Motor neuron (in vitro differentiated cells): ENCODE data around the gene GYPC. TPM values are rescaled to one million over a fixed set of nuclear protein-coding genes. Genes with fewer than 3 reads are reported as not detected.
"Not testable (repeated sequence)": the region's sequence is repeated elsewhere in the genome, so short reads cannot be mapped to it uniquely, and the experiment has no call there.

Experiments used
- ATAC-seq, 8 experiments: fragments of 200-7000 bp; cut with Tn5 transposase; replicated peaks in 6 of 8; 2 replicates each; pipeline ENCODE4 v1.8.0; 2021; ENCODE audit warnings: mild to moderate bottlenecking in 8 of 8, moderate library complexity in 8 of 8
- H3K27ac ChIP-seq, 2 donors: fragments of 250-450 bp; sonication (Bioruptor Pico); 2 replicates each; pipeline ENCODE4 v1.9.0; 2021; ENCODE audit warnings: antibody characterized with exemption in 2 of 2, mild to moderate bottlenecking in 2 of 2, moderate library complexity in 1 of 2
- H3K4me1 ChIP-seq, 2 donors: fragments of 250-450 bp; sonication (Bioruptor Pico); replicated peaks in 1 of 2; 2 replicates each; pipeline ENCODE4 v1.6.1; 2021; ENCODE audit warnings: antibody characterized with exemption in 2 of 2, mild to moderate bottlenecking in 2 of 2, moderate library complexity in 1 of 2
- H3K4me3 ChIP-seq, 5 donors: fragments of 250-450 bp; sonication (Bioruptor Pico); 2 replicates each; pipeline ENCODE4 v1.9.0; 2021; ENCODE audit warnings: antibody characterized with exemption in 5 of 5, mild to moderate bottlenecking in 5 of 5, moderate library complexity in 4 of 5
- WGBS, 10 experiments: fragments of 450-650 bp; shearing (Covaris generic); methylation state at CpG; one replicate each; pipeline ENCODE4 v1.0.0; 2022; 5-methylcytosine and 5-hydroxymethylcytosine counted together
- in situ Hi-C, 9 experiments: fragments of 400-800 bp; cut with MboI; loops; one replicate each; pipeline ENCODE4 v1.15.0; 2021; ENCODE audit warnings: low sequenced_read_pairs in 9 of 9, low pct_unique_long_range_greater_than_20kb in 2 of 9; ENCODE audit not compliant: unreplicated experiment in 9 of 9
- total RNA-seq, 8 experiments: library from RNA; unstranded; fragments of 300-600 nt; gene quantifications; 2 replicates each; pipeline versions ENCODE4 v1.2.3 to v1.2.4, GENCODE V29; 2022

The GYPC gene
- total RNA-seq, 8 experiments from 2014 or later = 23.4 to 264 (median 65.0) TPM

- peak in 3 of 8 experiments; percentile 30 to 76 (median 60) for ATAC-seq
- peak overlapping the region in 1 of 2 donors; percentile 59 for H3K27ac ChIP-seq
- WGBS, 10 experiments = 88 to 100% methylated on average over 1 of the region's 3 CpGs; no CpG with 5 or more reads in 8 of the 10 experiments
- H3K4me3 ChIP-seq, in situ Hi-C loops: not testable (repeated sequence)
- H3K4me1 ChIP-seq = peaks cover 4 to 12% of the 10 kb centered on the region in 2 donors
Observed at GRCh38 chr2:126692934-126693592, 37.1 kb downstream of the GYPC start.

- ATAC-seq = no peak
Observed at GRCh38 chr2:126696644-126697520, 40.9 kb downstream of the GYPC start.

GRCh38 chr2:126698376-126698775 lies 42.4 kb downstream of the GYPC start:
- in situ Hi-C loops = no loop called here

More at GRCh38 chr2:126696644-126697520, 40.9 kb downstream of the GYPC start:
- Histone ChIP-seq H3K27ac (no peak overlapping the region), H3K4me1 (peaks cover 29 to 31% of the 10 kb centered on the region in 2 donors), H3K4me3 (no peak overlapping the region)
- in situ Hi-C loops = no loop called here
- WGBS, 10 experiments = 69 to 100% (median 93%) methylated on average over 1 to 14 of the region's 15 CpGs; no CpG with 5 or more reads in 1 of the 10 experiments

DNA sequence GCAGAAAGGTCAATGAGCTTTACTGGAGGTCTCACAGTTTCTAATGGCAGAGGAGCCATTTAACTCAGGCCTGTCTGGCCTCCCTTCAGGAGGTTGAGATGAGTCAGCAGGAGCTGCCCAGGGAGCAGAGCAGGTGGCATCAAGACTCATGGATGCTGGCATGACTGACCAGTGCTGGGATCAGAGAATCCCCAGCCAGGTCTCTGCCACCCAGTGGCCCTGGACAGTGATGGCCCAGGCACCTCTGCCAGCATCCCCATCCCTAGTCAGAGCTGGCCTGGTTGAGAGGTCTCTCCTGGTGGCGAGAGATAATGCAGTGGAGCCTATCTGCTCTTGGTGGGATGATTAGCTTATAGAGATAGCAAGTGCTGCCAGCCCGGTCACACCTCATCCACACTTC lies 43.1 kb downstream of the GYPC start:
- no peak overlapping the region for H3K27ac ChIP-seq
- H3K4me1 ChIP-seq = peaks cover 29 to 31% of the 10 kb centered on the region in 2 donors
- in situ Hi-C loops = no loop called here
- 82 to 100% (median 93%) methylated on average over 1 to 2 of the region's 2 CpGs; no CpG with 5 or more reads in 6 of the 10 experiments for WGBS, 10 experiments
- peak in 1 of 8 experiments; percentile 6 for ATAC-seq
- no peak overlapping the region for H3K4me3 ChIP-seq

More at GRCh38 chr2:126698376-126698775, 42.4 kb downstream of the GYPC start:
- H3K4me1 ChIP-seq = peaks cover 29 to 31% of the 10 kb centered on the region in 2 donors
- no peak overlapping the region for H3K4me3 ChIP-seq
- WGBS, 10 experiments = 20 to 100% (median 46%) methylated on average over 1 to 2 of the region's 2 CpGs; no CpG with 5 or more reads in 4 of the 10 experiments
- H3K27ac ChIP-seq = no peak overlapping the region
- peak in 2 of 8 experiments; percentile 31 to 34 for ATAC-seq

GRCh38 chr2:126699716-126700581 lies 44.0 kb downstream of the GYPC start:
- Histone ChIP-seq H3K4me1 (peaks cover 29 to 31% of the 10 kb centered on the region in 2 donors), H3K4me3 (no peak overlapping the region), H3K27ac (peak overlapping the region; percentile 42 to 56)
- peak; percentile 25 to 96 (median 92) for ATAC-seq
- 29 to 71% (median 42%) methylated on average over 1 to 4 of the region's 4 CpGs; no CpG with 5 or more reads in 1 of the 10 experiments for WGBS, 10 experiments
- in situ Hi-C loops = no loop called here

DNA sequence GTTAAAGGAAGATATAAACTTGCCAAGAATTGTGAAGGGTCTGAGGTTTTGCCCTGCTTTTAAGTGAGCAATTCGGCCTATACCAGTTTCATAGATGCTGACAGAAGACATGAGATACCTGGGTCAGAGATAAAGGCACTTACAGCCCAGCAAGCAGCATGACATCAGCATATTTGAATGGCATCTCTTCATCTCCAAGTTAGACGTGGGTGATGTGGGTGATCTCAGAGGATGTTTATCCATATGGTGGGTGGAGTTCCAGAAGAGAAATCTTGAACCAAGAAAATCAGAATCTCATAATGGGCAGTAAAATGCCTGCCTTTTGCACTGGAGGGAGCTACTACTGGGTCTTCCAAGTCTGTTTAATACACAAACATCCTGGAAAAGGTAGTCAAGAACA lies 44.7 kb downstream of the GYPC start:
- in situ Hi-C loops = no loop called here
- peak in 6 of 8 experiments; percentile 14 to 56 (median 51) for ATAC-seq
- 5 to 83% (median 55%) methylated on average over 1 to 2 of the region's 2 CpGs; no CpG with 5 or more reads in 6 of the 10 experiments for WGBS, 10 experiments

GRCh38 chr2:126703311-126703710 lies 47.4 kb downstream of the GYPC start:
- Histone ChIP-seq H3K27ac (no peak overlapping the region), H3K4me1 (peaks cover 24 to 27% of the 10 kb centered on the region in 2 donors), H3K4me3 (no peak overlapping the region)
- no peak for ATAC-seq
- in situ Hi-C loops = no loop called here
- WGBS, 10 experiments = 0 to 100% (median 92%) methylated on average over 1 to 6 of the region's 7 CpGs; no CpG with 5 or more reads in 3 of the 10 experiments

More for the DNA sequence above, 44.7 kb downstream of the GYPC start:
- H3K4me1 ChIP-seq = peaks cover 29 to 31% of the 10 kb centered on the region in 2 donors
- H3K27ac ChIP-seq = peak overlapping the region; percentile 42 to 48
- no peak overlapping the region for H3K4me3 ChIP-seq

DNA sequence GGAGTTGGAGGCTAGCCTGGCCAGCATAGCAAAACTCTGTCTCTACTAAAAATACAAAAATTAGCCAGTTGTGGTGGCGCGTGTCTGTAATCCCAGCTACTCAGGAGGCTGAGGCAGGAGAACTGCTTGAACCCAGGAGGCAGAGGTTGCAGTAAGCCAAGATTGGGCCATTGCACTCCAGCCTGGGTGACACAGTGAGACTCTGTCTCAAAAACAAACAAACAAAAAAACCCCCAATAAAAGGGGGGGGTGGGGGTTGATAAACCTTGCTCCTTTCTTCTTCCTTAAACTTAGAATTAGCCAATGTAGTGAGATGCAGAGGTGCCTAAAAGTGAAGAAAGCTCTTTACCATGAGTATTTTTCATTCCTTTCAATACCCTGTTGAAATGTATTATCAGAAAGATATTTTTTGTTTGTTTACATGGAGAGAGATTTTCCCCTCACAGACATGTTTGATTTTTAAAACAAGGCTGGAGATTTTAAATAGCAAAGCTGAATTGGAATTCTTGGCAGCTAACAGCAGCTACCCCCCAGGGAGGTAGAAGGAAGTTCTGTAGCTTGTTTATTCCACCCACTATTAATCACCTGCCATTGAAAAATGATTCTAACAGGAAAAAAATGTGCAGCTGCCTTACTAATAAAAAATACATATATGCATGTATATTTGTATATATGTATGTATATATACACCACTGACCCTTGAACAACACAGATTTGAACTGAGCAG lies 48.6 kb downstream of the GYPC start:
- Histone ChIP-seq H3K4me1 (peaks cover 14% of the 10 kb centered on the region in 2 donors), H3K4me3 (no peak overlapping the region), H3K27ac (no peak overlapping the region)
- WGBS, 10 experiments = 40 to 100% methylated on average over 2 of the region's 2 CpGs; no CpG with 5 or more reads in 8 of the 10 experiments
- in situ Hi-C loops = no loop called here
- ATAC-seq = peak in 3 of 8 experiments; percentile 13 to 87 (median 16)

- in situ Hi-C loops = no loop called here
- WGBS, 10 experiments = 20 to 100% methylated on average over 1 of the region's 1 CpG; no CpG with 5 or more reads in 8 of the 10 experiments
Observed at GRCh38 chr2:126707191-126707590, 51.2 kb downstream of the GYPC start.

GRCh38 chr2:126707941-126708340 lies 52.0 kb downstream of the GYPC start:
- no peak overlapping the region for H3K4me3 ChIP-seq
- no peak for ATAC-seq
- 60 to 100% (median 84%) methylated on average over 2 to 3 of the region's 4 CpGs for WGBS, 10 experiments
- H3K4me1 ChIP-seq = no peaks in the 10 kb centered on the region
- in situ Hi-C loops = no loop called here
- H3K27ac ChIP-seq = no peak overlapping the region

More at GRCh38 chr2:126707191-126707590, 51.2 kb downstream of the GYPC start:
- H3K4me1 ChIP-seq = no peaks in the 10 kb centered on the region
- H3K27ac ChIP-seq = no peak overlapping the region
- no peak for ATAC-seq
- H3K4me3 ChIP-seq = no peak overlapping the region

DNA sequence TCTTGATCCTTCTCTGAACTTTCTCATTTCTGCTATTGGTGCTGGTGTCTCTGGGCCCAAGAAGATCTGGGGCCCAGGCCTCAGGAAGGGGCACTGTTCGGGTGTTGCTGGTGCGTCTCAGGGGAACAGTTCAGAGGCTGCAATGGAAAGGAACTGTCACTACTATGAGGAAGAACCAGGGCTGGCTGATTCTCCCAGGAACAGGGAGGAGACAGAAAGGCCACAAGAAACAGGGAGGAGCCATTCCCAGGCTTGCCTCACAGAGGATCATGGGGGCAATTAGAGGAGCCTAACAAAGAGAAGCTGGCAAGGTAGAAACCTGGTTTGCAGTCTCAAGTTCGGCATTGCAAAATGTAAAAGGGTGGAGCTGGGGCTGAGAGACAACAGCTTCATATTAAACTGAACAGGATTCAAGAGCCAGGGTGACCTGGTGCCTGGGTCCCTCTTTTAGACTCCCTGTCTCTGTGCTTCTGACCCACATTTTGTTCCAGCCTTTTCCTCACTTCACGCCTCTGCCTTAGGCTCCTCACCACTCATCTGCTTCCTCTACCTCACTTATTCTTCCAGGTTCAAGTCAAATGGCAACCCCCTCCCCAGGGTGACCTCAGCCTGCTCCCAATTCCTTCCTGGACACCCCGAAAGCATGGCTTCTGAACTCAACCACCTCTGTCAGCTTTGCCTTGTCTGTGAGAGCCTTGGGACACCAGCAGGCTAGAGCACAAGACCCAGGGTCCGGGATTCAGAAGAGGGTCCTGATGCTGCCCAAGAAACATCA lies 58.4 kb downstream of the GYPC start:
- ATAC-seq = peak in 3 of 8 experiments; percentile 25 to 78 (median 63)
- WGBS, 10 experiments = 0 to 96% (median 80%) methylated on average over 1 to 5 of the region's 6 CpGs; no CpG with 5 or more reads in 3 of the 10 experiments
- H3K27ac ChIP-seq = no peak overlapping the region
- no peak overlapping the region for H3K4me3 ChIP-seq
- H3K4me1 ChIP-seq = peaks cover 3 to 7% of the 10 kb centered on the region in 2 donors
- in situ Hi-C loops = no loop called here
